NCI-H146 treated with DMSO at 0.1 percent for 48 hours (cell line): Measurements from ENCODE around the gene APOBEC2.
A peak's percentile ranks its signal among the peaks of the same experiment; 100 is the strongest.
"Not testable (repeated sequence)": the region's sequence is repeated elsewhere in the genome, so short reads cannot be mapped to it uniquely, and the experiment has no call there.

Experiments
- DNase-seq: peaks from one replicate; lab custom pipeline; 2025; ENCODE audit not compliant: unreplicated experiment; lab: John Stamatoyannopoulos, UW

APOBEC2 gene

GRCh38 chr6:41053041-41053440, at the start of gene APOBEC2:
Gene APOBEC2 (plus strand): TSS chr6:41053202. CDS start chr6:41053348, 146 bp downstream.
- no peak for DNase-seq

GRCh38 chr6:41006217-41006616, 46.8 kb upstream of the APOBEC2 start:
- DNase-seq = peak; percentile 70

GRCh38 chr6:41006980-41007379, 46.0 kb upstream of the APOBEC2 start:
- DNase-seq = not testable (repeated sequence)

- DNase-seq = no peak
These were observed 45.0 kb upstream of the APOBEC2 start for GRCh38 chr6:41008011-41008410.

- no peak for DNase-seq
These were observed 43.3 kb upstream of the APOBEC2 start for GRCh38 chr6:41009669-41010068.

DNA sequence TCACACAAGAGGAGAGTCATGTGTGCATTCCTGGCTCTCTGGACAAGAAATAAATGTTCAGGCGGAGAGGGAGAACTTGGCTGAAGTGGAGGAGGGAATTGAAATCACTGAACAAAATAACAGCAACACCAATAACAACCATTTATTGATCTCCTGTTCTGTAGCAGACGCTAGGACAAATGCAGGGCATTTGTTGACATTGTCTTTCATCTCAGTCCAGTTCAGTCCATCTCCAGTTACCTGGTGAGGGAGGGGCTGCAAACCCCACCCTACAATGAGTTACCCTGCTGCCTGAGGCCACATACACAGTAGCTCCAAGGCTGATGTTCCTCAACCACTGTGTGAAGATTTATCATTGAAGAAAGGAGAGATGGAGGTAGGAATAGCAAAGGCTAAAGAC, 41.3 kb upstream of the APOBEC2 start:
- DNase-seq = peak; percentile 21

DNA sequence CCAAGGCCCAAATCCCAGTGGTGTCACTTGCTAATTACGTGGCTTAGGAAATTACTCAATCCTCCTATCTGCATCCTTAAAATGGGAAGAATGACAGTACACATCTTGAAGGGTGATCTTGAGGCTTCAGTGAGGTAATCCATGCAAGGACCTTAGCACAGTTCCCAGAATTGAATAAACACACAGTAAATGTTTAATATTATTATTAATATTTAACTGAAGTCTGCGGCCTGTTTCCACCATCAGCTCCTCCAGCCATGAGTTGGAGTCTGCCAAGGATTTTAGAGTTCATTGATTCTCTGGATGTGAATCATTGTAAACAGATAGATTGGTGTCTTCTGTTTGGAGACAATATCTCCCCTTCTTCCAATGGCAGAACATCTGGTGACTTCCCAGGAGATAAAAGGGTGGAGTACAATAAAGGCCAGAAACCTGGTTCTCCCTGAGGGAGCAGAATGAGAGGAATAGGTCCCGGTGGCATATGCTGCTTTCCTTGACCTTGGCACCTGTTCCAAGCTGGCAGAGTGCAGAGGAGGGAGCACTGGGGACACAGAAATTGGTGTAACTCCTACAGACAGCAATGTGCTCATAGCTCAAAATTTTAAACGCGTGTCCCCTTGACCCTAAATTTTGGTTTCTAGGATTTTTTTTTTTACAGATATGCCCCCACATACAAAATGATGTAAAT, 39.4 kb upstream of the APOBEC2 start:
- DNase-seq = no peak

DNA sequence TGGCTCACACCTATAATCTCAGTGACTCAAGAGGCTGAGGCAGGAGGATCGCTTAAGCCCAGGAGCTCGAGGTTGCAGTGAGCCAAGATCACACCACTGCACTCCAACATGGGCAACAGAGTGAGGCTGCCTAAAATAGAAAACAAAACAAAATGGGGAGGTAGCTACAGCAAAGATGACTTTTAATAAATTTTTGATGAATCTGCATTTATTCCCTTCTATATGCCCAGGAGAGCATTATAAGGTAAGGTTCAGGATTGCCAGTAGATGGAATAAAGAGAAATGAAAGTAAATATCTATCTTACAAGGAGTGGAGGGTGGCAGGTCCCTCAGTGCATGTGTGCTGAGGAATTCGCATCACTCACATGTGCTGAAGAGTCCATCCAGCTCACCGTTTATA, 38.2 kb upstream of the APOBEC2 start:
- no peak for DNase-seq

- not testable (repeated sequence) for DNase-seq
These were observed 37.1 kb upstream of the APOBEC2 start for GRCh38 chr6:41015860-41016259.

- no peak for DNase-seq
These were observed 35.3 kb upstream of the APOBEC2 start for GRCh38 chr6:41017663-41018062.

DNA sequence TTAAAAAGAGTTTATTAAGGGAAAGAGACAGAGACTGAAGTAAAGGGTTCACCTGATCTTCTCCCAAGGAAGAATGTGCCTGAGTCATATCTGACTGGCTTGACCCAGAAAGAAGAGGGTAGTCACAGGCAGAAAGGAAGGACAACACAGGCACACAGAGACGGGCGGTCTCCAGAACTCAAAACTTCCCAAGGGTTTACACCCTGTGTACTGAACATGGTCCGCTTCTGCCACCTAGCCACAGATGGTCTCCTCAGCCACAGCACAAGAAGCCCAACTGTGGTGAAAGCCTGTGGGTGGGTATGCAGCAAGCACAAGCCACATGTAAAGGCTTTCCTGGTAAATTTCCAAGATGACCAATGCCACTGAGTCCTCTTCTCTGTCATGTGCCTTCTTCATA, 31.2 kb upstream of the APOBEC2 start:
- DNase-seq = no peak

DNA sequence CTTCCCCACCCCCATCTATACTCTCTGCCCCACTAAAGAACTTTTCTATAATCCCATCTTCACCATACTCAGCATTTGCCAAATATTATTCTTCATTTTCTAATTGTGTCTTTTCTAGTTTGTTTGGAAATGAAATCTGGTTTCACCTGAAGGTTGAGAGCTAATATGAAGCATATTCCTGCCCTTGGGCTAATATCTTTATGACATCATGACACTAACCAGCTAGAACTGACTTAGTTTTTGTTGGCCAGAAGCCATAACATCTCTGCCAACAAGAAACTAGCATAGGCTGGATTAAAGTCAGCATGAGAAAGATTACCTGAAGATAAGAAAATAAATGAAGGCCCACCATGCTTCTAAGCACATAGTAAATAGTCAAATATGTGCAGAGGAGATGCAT, 30.7 kb upstream of the APOBEC2 start:
- DNase-seq = no peak

- DNase-seq = no peak
These were observed 29.9 kb upstream of the APOBEC2 start for GRCh38 chr6:41023114-41023513.

- no peak for DNase-seq
These were observed 27.0 kb upstream of the APOBEC2 start for GRCh38 chr6:41025966-41026530.

DNA sequence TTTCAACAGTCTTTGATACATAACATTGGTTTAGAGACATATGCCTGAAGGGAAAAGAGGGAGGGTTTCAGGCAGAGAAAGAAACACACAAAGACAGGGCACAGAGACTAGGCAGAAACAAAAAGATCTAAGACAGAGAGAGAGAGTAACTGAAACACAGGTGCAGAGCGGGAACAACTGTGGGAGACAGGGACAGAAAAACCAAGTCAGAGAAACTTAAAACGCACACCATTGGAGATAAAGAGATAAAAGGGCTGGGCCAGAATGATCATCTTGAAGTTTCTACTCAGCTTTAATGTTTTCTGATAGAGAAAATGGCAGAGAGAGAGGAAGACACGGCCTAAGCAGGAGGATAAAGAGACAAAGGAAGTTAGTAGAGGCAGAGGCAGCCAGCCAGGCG, 25.8 kb upstream of the APOBEC2 start:
- DNase-seq = no peak

DNA sequence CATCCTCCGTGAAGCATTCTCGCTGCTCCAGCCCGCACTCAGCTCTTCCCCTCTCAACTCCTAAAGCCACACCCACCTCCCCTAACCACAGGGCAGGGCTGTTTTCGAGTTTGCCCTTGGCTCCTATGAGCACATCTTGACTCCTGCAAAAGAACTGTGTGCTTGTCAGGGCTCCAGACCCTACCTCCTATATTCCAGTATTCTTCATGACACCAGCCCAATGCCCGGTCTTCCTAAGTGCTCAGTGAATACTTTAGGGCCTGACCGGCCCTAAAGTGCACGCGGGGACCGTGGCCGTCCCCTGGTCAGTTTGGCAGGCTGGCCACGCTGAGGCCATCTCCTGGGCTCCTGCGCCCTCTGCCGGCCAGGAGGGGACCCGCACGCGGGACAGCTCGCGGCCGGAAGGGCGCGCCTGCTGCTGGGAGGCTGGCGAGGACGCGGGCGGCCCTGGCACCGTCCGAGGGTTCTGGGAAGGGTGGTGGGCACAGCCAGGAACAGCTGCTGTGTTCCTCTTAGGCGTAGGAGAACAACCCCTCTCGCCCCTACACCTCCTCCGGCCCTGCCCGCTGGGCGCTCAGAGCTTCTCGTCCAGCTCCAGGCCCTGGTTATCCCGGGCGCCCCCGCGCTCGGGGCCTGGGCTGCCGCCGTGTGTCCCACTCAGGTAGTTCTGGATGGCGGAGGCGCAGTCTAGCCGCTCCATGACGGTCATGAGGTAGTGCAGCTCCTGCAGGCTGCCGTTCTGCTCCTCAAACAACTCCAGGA, 25.0 kb upstream of the APOBEC2 start:
- DNase-seq = peak; percentile 80

- DNase-seq = peak; percentile 71
These were observed 24.2 kb upstream of the APOBEC2 start for GRCh38 chr6:41028561-41029412.

- no peak for DNase-seq
These were observed 20.2 kb upstream of the APOBEC2 start for GRCh38 chr6:41032830-41033229.

GRCh38 chr6:41033776-41034175, 19.2 kb upstream of the APOBEC2 start:
- DNase-seq = no peak

- DNase-seq = no peak
These were observed 16.8 kb upstream of the APOBEC2 start for GRCh38 chr6:41036186-41036585.

DNA sequence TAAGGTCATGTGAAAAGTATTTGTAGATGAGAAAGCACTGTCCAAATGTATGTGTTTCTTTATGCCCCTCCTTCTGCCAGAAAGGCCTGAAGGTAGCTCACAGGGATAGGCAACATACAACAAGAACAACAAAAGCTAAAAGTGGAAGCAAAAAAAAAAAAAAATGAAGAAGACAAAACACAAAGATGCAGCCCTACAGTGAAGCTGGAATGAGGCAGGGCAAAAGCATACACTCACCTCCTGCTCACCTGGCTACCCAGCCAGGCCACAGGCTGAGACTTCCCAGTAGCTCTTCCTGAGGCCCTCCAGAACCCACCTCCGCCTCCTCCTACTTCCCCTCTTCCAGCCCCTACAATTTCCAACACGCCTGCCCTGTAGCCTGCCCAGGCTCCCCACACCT, 16.4 kb upstream of the APOBEC2 start:
- DNase-seq = no peak
